Smooth muscle cell of the brain vasculature (primary cell): ENCODE data around the gene GOLGA2.

Experiments
- DNase-seq: peaks from one replicate; pipeline ENCODE4 v3.0.0-alpha.2; 2012; ENCODE audit warnings: low read depth, low spot score

GOLGA2 gene

DNA sequence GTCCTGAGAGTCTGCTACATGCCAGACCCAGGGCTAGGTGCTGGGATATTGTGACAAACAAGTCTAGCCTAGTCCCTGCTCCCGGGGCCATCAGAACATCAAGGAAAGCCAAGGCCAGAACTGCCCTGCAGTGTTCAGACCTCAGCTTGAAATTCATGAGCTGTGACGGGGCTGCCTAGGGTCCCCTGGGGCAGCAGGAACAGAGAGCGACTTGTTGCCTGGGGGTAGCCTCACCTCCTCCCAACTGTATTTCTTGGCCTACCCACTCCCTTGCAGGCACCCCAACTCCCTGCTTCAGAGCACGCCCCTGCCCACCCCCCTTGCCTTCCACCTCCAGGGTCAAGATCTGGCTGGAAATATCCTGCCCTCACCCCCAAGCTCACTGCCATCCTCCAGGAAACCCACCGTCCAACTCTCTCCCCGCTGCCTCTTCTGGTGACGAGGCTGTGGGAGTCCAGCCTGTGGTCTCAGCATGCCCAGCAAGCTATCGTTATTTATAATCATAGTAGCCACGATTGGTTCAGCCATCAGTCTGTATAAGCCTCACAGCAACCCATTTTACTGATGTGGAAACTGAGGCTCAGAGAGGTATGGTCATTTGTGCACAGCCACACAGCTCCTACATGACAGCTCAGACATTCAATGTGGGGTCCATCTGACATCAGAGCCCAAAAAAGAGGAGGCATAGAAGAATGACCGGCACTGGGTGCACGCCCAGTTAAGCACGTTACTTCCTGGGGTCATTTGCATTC, 61.9 kb downstream of the GOLGA2 start:
- DNase-seq, result no peak

GRCh38 chr9:128211981-128212281, 63.9 kb downstream of the GOLGA2 start:
- no peak for DNase-seq

DNA sequence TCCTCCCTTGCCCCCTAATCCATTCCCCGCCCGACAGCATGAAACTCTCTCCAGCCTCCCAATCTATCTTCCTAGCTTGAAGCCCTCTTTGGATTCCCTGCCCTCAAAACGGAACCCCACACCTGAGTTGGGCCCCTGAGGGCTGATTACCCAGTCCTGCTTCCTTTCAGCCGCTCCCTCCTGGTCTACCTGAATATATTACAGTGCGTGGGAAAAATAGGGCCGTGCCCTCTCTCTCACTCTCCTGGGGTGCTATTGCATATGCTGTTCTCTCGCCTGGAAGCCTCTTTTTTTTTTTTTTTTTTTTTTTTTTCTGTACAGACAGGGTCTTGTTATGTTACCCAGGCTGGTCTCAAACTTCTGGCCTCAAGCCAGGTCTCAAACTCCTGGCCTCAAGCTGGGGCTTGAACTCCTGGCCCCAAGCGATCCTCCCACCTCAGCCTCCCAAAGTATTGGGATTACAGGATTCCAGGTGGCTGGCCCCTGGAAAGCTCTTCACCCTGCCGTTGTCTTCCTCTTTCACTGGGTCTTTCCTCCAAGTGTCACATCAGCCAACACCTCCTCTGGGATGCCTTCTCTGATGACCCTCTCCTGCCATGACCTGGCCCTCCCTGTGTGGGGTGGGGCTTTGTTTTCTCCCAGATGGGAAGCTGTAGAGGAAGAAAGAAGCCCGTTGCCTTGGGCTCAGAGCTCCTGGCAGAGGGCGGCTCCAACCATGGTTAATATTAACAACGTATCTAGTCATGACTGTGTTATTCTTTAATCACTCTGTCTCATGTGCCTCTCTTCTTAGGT, 64.4 kb downstream of the GOLGA2 start:
- no peak for DNase-seq

DNA sequence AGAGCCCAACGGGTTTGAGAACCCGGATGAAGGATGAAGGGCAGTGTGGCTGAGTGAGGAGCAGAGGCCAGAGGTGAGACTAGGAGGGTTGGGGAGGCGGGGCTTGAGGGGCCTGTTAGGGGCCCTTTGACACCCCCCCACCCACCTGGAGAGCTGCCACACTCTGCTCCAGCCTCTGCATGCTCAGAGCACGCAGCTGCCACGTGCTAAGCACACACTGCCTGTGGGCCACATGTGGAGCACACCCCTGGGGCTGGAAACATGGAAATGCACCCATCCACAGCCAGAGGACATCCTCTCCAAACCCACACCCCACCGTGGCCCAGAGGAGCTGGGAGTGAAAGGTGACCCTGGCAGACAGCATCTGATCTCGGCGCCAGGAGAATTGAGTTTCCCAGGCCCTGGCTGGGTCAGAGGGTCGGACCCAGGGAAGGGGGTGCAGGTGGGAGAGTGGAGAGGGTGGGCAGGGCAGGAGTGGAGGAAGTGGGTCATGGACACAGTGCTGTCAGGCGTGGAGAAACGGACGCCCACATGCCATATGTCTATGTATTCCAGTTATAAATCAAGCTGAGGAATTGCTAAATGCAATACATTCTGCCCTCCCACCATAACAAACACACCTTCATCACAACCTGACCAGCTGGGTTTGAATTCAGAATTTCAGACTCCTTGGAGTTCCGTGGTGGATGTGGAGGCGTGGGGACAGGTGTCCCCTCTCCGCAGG, 66.7 kb downstream of the GOLGA2 start:
- no peak for DNase-seq

DNA sequence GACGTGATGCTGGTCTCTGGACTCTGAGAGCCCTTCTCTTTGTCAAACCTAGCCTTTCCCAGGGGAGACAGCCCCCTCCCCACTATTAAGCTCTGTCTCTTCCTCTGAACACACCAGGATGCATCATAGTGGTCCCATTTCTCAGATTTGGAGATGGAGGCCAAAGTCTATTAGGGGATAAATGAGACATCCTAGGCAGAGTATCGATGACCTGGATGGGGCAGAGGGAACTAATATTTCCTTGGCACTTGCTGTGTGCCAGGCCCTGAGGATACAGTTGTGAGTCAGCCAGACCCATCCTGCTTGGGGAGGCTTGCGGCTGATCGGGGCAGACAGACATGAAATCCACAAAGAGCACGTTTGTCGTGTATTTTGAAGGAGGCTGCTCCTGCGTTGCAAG, 67.4 kb downstream of the GOLGA2 start:
- DNase-seq, result no peak

DNA sequence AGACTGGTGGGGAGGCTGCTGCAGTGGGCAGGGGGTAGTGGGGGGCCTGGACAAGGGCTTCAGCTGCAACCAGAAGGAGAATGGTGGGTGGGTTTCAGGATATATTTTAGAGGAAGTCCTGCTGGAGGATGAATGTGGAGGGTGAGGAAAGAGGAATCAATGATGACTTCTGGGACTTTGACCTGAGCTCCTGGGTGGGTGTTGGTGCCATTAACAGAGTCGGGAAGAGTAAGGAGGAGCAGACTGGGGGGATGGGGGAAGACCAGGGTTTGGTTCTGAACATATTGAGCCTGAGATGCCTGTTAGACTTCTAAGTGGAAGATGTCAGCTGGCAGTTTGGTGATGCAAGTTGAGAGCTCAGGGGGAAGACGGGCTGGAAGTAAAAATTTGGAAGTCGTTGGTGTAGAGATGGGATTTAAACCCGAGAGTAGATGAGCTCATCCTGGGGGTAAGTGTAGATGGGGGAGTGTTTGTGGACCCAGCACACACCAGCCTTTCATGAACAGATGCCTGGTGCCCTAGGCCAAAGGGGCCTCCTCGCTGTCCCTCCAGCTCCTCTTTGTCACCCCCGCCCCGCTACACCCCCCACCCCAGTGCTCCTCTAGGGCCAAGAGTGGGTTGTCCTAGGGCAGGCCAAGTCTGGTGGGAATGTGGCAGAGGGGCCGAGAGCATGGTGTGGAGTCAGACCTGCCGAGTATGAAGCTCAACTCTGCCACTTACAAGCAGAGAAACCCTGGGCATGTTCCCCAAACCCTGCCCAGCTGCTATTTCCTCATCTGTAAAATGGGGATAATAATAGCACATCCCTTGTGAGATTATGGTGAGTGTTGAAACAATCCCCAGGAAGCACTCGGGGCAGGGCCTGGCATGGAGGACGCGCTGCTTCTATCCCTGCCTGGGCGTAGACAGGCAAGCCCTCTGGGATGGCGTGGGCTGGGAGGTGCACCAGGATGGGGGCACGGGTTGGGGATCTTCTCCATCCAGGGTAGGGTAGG, 68.6 kb downstream of the GOLGA2 start:
- DNase-seq, result no peak

- no peak for DNase-seq
Observed at GRCh38 chr9:128206484-128206883, 69.3 kb downstream of the GOLGA2 start.
